ENCODE measurements around the gene DCDC2.

DNA sequence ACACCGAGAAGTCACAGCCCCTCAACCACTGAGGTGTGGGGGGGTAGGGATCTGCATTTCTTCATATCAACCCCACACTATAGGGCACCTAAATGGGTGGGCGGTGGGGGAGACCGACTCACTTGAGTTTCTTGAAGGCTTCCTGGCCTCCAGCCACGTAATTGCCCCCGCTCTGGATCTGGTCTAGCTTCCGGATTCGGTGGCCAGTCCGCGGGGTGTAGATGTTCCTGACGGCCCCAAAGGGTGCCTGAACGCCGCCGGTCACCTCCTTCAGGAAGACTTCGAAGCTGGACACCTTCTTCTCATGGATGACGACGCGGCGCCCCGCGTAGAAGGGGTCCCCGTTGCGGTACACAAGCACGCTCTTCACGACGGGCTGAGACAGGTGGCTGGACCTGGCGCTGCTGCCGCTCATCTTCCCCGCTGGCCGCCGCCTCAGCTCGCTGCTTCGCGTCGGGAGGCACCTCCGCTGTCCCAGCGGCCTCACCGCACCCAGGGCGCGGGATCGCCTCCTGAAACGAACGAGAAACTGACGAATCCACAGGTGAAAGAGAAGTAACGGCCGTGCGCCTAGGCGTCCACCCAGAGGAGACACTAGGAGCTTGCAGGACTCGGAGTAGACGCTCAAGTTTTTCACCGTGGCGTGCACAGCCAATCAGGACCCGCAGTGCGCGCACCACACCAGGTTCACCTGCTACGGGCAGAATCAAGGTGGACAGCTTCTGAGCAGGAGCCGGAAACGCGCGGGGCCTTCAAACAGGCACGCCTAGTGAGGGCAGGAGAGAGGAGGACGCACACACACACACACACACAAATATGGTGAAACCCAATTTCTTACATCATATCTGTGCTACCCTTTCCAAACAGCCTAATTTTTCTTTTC is at the start of gene DCDC2:
- TF ChIP-seq EZH2 (IDR thresholded peaks at IDR 0.05; ENCODE audit: borderline replicate concordance, low read depth, low read length, severe bottlenecking) = no peak
- TF ChIP-seq, protein P1, sequence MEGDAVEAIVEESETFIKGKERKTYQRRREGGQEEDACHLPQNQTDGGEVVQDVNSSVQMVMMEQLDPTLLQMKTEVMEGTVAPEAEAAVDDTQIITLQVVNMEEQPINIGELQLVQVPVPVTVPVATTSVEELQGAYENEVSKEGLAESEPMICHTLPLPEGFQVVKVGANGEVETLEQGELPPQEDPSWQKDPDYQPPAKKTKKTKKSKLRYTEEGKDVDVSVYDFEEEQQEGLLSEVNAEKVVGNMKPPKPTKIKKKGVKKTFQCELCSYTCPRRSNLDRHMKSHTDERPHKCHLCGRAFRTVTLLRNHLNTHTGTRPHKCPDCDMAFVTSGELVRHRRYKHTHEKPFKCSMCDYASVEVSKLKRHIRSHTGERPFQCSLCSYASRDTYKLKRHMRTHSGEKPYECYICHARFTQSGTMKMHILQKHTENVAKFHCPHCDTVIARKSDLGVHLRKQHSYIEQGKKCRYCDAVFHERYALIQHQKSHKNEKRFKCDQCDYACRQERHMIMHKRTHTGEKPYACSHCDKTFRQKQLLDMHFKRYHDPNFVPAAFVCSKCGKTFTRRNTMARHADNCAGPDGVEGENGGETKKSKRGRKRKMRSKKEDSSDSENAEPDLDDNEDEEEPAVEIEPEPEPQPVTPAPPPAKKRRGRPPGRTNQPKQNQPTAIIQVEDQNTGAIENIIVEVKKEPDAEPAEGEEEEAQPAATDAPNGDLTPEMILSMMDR (IDR thresholded peaks at IDR 0.05; ENCODE audit: borderline replicate concordance, extremely low read depth, low read length, poor library complexity, severe bottlenecking) = no peak
